Umbilical cord (tissue), 2 donors: ENCODE results near the gene GAD1. TPM values are rescaled to one million over a fixed set of nuclear protein-coding genes. Genes with fewer than 3 reads are reported as not detected.
A peak's percentile ranks its signal among the peaks of the same experiment; 100 is the strongest.

ENCODE experiments used
- DNase-seq: peaks from one replicate; pipeline ENCODE4 v3.0.0-alpha.2; 2015; ENCODE audit warnings: low spot score
- total RNA-seq: library from RNA; depleted of rRNA; stranded (reverse); fragments of >200 nt; gene quantifications from one replicate; pipeline ENCODE4 v1.2.3, GENCODE V29; 2014; ENCODE audit warnings: low replicate concordance; ENCODE audit not compliant: insufficient read depth

Gene GAD1
- total RNA-seq, 1 donor from 2014 or later, result 4.3 TPM

DNA sequence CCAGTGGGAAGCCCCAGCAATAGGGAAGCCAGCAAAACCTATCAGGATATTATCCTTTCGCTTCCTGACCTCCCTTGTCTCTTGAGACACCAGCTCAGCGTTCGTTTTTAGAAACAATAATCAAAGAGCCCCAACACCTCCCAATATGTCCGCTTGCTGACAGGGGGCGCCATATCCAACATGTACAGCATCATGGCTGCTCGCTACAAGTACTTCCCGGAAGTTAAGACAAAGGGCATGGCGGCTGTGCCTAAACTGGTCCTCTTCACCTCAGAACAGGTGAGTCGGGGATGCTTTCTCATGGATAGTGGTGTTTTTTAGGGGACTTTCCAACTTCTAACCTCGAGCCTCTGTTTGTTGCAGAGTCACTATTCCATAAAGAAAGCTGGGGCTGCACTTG lies 28.7 kb downstream of the GAD1 start:
- no peak for DNase-seq

DNA sequence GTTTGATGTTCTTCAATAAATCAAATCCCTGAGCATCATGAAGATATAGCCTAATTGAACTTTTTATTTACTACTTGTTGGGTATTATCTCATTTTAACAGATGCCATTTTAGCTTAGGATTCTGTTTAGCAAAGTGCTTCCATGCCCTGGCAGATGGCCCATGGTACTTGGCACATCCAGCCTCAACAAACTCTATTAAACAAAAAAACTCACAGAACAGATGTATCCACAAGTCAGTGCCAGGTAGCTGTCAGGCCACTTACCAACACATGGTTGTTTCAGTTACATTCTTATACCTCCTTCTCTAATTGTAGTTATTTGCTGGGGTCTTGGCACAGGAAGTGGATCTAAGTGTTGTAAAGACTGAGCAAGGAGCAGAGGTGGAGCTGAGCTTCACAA lies 29.6 kb downstream of the GAD1 start:
- no peak for DNase-seq

DNA sequence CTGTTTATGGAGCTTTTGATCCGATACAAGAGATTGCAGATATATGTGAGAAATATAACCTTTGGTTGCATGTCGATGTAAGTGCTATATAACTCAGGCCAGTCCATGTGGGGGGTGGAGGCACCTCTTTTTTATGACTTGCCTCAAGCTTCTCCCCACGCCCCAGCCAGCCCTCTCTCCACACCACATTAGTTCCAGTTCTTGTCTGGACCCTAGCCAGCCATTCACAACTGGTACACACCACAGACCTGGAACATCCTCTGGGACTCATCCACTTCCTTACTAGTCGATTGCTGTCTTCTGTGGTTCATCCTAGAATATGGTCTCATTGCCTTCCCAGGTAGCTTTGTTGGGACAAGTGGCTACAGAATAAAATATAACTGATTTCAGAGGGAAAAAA lies 31.0 kb downstream of the GAD1 start:
- no peak for DNase-seq

DNA sequence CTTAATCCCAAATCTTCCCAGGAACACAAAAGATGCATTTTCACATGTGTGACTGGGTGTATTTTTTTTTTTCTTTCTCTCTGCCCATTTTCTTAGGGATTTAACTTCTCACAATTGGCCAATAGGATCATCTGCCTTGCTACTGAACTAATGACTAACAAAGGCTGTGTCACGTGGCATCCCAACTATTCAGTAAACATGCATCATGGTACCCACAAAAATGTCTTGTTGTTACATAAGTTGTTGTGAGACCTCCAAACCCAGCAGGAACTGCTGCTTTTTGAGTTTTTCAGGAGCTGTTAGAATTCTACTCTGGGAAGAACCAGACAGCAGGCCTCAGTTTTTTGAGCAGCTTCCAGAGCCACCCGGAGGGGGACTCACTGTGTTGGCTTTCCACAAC lies 31.9 kb downstream of the GAD1 start:
- no peak for DNase-seq

DNA sequence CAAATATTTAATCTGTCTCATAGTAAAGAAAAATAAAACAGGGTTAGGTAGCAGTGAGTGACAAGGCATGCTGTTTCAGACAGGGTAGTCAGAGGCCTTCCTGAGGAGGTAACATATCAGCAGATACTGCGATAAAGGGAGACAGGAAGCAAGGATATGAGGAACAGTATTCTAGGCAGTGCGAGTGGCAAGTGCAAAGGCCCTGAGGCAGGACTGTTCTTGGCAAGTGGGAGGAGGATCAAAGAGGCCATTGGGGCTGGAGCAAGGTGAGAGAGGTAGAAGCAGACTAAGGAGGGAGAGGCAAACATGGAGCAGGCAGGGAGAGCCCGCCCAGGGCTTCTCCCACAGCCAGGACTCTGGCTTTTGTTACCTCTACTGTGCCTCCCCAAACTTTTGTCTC lies 33.6 kb downstream of the GAD1 start:
- DNase-seq, result no peak

DNA sequence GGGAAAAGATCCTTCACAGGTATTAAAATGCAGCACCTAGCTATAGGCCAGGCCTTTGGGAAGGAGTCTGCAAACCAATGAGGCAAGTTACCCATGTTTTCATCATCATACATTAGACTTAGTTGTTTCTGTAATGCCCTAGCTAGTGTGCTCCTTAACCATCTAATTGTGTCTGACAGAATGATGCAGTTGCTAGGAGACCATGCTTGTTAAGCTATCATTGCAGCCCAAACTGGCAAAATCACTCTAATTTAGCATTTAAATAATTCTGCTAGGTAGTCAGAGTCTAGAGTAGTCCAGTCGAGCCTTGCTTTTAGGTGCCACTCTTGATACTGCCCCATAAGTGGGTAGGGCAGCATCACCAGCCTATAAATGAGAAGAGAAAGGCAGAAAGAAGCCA lies 34.9 kb downstream of the GAD1 start:
- no peak for DNase-seq

DNA sequence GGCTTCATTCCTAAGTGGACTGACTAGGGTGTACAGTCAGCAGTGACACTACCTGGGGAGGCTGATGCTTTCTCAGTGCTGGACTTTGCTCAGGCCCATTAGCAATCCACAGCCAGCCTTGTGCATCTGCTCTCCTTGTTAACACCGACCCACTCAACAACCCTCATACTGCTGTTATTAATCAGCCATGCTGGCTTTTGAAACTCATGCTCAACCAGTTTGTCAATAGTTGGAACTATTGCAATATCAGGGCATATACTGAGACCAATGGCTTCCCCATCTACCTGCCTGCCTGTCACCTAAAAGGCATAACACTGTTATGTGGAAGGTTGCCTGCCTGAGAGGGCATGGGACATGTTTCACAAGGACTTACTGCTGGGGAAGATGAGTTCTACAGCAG lies 39.4 kb downstream of the GAD1 start:
- no peak for DNase-seq

DNA sequence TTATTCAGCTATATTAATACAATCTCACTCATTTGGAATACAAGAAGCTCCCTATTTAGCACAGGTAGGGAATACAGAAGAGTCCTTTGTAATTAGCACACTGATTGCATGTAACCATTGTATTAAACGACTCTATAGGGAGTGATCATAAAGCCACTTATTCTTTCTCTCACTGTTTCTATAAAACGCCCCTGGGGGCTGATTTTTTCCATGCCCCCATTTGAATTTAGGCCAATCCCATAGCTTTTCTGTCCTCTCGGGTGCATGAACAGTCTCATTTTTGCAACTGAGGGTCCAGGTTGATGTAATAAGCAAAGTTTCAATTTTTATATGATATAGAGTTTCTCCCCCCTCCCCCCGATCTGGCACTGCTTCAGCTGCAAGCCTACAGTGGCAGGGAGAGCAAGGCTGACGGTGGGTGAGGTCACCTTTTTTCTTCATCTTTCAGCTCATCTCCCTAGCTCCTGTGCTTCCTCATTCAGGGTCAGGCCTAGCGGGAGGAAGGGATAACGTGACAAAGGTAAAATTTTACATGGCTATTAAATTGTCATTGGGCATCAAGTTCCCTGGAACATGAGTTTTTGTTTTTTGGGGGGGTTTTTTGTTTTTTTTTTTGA lies 45.7 kb downstream of the GAD1 start:
- DNase-seq, result no peak

DNA sequence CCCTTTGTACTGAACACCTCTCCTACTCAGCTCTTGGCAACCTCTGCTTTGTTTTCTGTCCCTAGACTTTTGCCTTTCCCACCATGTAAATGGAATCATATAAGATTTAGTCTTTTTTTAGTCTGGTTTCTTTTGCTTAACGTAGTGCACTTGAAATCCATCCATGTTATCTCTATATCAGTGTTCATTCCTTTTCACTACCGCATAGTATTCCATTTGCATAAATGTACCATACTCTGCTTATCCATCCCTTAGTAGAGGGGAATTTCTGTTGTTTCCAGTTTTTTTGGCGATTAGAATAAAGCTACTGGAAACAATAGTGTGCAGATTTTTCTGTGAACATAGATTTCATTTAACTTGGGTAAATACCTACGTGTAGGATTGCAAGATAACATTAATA lies 46.4 kb downstream of the GAD1 start:
- no peak for DNase-seq

DNA sequence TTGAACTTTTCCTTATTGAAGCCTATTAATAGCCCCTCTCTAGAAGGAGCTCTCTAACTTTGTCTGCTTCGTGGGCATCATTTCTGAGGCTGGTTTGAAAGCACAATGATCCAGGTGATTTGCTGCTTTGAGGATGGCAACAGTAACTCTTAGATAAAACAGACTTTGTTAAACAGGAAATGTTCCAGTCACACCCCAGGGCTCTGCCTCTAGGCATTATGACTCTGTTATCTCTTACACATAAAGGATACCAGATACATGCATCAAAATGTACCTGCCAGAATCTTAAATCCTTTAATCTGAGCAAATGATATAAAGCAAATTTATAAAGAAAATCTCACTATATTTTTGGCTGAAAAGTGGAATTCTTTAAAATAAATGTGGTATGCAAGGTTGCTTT lies 52.3 kb downstream of the GAD1 start:
- no peak for DNase-seq

DNA sequence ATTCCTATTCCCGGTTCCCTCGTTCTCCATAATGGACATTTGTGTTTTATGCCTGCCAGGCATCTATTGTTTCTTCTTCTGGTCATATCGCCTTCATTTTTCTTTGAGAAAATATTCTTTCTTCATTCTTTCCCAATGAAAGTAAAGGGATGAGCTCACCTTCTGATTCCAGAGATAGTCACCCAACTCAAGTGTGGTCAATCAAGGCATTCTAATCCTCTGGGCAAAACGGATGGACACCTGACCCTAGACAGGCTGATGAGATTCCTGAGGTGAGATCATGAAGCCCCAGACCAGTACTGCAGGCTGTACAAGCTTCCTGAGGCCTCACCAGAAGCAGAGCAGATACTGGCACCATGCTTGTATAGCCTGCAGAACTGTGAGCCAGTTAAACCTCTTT lies 52.8 kb downstream of the GAD1 start:
- no peak for DNase-seq

DNA sequence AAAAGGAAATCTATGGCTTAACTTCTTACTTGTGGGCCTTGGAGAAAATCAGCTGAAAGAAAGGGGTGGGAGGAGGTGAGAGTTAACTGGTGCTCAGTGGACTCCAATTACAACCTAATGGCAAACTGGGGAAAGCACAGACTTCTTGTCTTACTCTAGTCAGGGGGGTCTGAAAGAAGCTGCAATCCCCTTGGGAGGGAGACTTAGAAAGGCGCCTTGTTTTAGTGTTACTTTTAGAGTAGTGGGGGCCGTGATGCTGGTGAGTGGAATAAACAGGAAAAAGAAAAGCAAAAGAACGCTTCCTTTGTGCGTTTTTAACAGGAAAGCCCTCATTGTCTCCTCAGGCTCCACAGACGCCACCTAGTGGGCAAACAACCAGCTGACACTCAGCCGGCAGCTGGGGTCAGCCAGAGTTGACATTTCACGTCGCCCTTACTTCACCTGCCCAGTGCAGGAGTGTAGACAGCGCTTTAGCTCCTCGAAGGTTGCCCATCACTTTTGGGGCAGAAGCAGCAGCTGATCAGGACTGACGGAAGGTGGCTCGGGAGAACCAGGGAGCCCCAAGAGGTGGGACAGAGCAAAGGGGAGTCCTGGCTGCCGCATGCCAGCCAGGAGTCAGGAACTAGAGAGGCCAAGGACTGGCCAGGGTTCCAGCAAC lies 56.5 kb downstream of the GAD1 start:
- DNase-seq, result peak; percentile 73

DNA sequence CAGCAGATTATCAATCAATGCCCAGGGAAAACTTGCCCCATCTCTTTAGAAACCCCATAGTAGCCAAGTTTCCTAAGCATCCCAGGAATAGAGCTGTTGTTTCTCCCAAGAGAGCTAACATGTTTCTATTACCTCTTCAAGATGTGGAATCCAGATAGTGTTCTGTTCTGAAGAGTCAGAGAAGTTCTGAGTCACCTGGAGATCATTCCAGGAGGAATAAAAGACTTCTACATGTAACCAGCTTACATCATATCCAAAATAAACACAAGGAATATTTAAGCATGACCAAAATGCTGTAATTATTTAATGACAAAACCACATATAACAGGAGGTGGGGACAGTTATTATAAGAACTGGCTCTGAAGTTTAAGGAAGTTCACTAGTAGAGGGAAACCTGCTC lies 61.4 kb downstream of the GAD1 start:
- no peak for DNase-seq

DNA sequence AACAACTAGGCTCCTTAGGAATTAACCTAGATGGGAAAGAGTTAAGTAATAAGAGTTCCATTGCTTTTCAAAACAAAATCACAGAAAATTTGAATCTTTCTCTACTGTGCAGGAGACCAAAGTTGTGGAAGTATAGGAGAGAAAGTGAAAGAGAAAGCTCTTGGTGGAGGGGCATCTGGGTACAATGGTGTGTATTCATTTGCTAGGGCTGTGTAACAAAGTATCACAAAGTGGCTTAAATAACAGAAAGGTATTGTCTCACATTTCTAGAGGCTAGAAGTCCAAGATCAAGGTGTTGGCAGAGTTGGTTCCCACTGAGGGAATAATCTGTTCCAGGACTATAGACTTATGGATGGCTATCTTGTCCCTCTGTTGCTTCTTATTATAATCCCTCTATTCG lies 61.8 kb downstream of the GAD1 start:
- no peak for DNase-seq

DNA sequence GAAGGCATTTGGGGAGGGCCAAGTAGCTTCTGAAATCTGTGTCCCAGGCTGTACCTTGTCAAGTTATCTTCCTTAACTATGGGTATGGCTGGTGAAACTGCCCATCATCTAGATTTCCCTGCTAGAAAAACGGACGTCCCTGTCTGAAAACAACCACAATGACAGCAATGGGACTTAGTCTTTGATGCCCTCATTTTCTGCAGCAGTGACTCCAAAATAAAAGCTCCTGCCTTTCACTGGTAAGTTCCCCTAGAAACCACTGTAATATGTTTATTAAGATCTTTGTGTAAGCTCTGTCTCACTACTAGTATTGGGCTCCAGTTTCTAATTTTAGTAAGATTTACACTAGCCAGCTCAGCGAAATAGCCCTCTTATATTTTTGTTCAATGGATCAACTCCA lies 65.2 kb downstream of the GAD1 start:
- no peak for DNase-seq

DNA sequence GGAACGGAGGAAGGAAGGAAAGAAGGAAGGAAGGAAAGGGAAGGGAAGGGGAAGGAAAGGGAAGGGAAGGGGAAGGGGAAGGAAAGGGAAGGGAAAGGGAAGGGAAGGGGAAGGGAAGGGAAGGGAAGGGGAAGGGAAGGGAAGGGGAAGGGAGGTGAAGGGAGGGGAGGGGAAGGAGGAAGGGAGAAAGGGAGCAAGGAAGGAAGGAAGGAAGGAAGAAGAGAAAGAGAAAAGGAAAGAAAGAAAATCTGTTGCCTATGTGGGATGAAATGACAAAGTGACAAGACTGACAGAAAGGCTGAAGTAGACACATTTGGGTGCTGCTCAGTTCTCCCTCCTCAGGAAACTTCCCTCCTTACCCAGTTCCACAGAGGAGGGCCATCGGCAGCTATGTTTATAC lies 66.1 kb downstream of the GAD1 start:
- no peak for DNase-seq

DNA sequence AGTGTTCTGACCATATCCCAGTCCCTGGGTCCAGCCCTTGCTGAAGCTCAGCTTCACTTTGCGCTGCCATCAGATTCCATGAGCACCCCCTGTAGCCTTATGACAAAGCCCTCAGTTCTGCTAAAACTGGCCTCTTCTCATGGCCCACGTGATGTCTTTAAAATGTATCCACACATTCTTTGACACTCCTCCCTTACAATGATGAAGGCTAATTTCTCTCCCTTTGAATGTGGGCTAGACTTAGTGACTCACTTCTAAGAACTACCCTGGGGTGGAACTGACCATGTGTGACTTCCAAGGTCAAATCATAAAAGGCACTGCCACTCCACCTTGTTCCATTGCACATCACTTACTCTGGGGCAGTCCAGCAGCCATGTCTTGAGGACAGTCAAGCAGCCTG lies 67.0 kb downstream of the GAD1 start:
- no peak for DNase-seq

DNA sequence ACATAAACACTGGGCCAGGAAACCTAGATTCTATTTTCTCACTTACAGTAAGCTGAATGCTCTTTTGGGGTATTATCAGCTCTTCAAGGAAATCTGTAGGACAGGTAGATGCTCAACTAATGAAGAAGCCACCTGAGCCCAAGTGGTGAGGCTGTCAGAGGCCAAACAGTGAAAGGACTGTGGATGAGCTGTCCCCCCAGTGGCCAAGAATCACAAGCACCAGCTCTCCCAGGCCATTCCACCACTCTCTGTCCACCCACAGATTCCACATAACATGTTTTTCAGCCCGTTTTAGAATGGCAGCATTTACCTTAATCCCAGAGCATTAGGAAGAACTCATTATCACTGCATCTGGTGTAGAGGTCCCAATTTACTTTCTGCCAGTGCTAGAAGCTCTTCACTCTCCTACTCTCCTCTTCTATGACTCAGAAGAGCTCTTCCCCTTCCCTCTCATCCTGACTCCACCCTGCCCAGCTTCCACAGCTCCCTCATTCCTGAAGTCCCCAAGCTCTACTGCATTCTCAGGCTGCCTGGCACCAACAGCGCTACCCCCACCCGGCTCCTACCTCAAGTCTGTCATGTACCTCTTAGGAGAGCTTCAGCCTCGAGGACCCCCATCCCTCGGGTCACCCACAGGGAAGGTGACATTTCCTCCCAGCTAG lies 68.6 kb downstream of the GAD1 start:
- DNase-seq, result no peak

DNA sequence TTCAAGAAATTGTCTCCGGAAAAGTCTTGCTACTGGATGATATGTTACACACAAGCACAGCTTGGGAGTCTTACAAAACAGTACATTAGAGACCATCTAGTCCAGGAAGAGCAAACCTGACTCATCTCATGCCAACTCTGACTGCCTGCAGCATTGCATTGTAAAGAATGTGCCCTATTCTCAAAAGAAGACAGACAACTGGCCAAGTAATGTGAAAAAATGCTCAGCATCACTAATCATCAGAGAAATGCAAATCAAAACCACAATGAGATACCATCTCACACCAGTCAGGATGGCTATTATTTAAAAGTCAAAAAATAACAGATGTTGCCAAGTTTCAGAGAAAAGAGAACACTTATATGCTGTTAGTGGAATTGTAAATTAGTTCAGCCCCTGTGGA lies 69.7 kb downstream of the GAD1 start:
- peak; percentile 22 for DNase-seq

DNA sequence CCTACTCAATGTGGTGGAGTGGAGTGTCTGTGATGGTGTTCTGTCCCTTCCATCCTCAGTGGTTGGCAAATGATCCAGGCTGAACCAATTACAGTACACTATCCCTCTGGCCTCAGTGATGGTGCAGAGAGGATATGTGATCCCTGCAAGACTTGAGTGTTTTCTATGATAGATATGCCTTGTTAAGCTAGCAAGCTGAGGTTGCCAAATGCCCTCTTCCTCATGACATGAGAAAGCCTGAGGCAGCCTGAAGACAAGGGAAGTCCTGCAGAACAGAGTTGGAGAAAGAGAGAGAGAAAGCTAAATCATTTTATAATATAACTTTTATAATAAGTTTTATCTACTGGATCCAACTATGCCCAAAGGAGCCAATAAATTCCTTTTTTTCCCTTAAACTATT lies 70.8 kb downstream of the GAD1 start:
- DNase-seq, result no peak

DNA sequence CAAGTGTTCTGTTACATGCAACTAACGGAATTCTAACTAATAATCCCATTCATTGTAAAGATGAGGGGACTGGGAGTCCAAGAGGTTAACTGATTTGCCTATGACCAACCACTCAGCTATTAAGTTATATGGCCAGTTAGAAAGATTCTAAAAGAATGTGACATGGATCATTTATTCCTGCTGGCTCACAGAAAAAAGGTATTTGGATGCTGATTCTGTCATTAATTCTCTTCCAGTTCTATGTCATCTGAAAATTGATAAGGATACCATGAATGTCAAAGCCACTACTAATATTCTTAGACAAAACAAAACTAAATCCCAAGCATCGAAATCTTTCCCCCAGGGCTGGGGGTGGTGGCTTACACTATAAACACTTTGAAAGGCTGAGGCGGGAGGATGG lies 71.2 kb downstream of the GAD1 start:
- DNase-seq, result no peak

DNA sequence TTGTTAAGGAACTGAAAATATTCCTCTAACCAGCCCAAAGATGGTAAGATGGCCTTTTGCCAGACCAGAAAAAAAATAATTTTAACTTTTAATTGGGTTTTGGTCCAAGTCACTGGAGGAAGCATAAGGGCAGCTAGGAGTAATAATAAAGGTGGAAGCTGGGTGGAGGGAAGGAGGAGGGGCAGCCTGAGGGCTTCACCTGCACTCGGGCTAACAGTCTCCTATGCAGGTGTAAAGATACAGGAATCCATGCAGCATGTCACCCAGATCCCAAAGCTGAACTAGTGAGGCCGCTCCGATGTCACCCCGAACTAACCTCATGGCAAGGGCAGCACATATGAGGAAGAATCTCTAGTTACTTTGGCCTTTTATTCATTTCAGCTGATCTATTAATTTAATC lies 75.2 kb downstream of the GAD1 start:
- DNase-seq, result no peak

DNA sequence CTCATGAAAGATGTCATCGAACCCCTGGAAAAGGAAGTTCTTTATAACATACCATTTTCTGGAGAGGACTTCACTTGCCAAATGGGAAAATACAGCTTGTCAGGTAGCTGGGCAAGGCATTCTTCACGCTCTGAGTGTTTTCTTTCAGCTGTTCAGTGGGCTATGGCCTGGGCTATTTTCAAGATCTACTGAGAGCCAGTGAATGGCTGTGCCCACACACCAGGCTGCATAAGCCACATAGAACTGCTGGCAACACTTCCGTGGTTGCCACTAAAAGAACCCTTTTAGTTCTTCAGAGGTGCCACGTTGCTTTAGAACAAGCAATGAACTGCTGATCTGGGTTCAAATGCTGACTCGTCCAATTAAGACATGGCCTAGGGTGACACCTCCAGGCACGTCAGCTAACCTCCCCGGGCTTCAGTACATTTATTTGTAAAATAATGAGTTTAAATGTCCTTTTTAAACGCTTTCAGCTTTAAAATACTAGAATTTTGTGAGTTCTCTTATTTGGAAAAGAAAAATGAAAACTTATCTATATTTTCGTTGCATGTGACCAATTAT lies 75.8 kb downstream of the GAD1 start:
- DNase-seq, result no peak
